PC-9 (cell line): Measurements from ENCODE around the gene PARP15. TPM values are rescaled to one million over a fixed set of nuclear protein-coding genes. Genes with fewer than 3 reads are reported as not detected.

ENCODE experiments used
- BruUV-seq: library from RNA; stranded (reverse); fragments of 400-500 nt; replicated peaks from 2 replicates; lab custom pipeline; 2021; lab: Mats Ljungman, UMichigan
- CTCF ChIA-PET: fragments of 300-600 bp; sonication (Branson Sonifier 250); formaldehyde crosslinking; loops from one replicate; lab custom pipeline; 2022; ENCODE audit warnings: antibody characterized with exemption; lab: Charles Lee
- POLR2A ChIA-PET: fragments of 300-600 bp; sonication (Branson Sonifier 250); formaldehyde crosslinking; loops from one replicate; lab custom pipeline; 2022; ENCODE audit warnings: antibody characterized with exemption; ENCODE audit not compliant: unreplicated experiment; lab: Charles Lee
- DNase-seq, 2 experiments: peaks; one replicate each; pipeline versions ENCODE4 v3.0.0 to v3.0.0-alpha.2; 2015 to 2022; ENCODE audit warnings: mixed read lengths in 1 of 2
- H2AFZ ChIP-seq: fragments of 200-600 bp; sonication (generic); 2 replicates; pipeline ENCODE4 v1.8.1; 2017; ENCODE audit warnings: antibody characterized with exemption
- H3F3A ChIP-seq: fragments of 200-600 bp; sonication (generic); 2 replicates; pipeline ENCODE4 v1.8.1; 2017; ENCODE audit warnings: antibody characterized with exemption, mild to moderate bottlenecking, low read depth; ENCODE audit not compliant: insufficient read depth
- H3K27ac ChIP-seq: fragments of 200-600 bp; sonication (generic); 2 replicates; pipeline ENCODE4 v1.6.1; 2016; ENCODE audit warnings: mixed run types
- H3K27me3 ChIP-seq: fragments of 200-600 bp; sonication (generic); 2 replicates; pipeline ENCODE4 v1.6.1; 2016; ENCODE audit warnings: low read depth, mixed run types; ENCODE audit not compliant: insufficient read depth
- H3K36me3 ChIP-seq: fragments of 200-600 bp; sonication (generic); 2 replicates; pipeline ENCODE4 v1.6.1; 2016; ENCODE audit warnings: low read depth, mixed run types
- H3K4me1 ChIP-seq: fragments of 200-600 bp; sonication (generic); replicated peaks from 2 replicates; pipeline ENCODE4 v1.6.1; 2016; ENCODE audit warnings: mixed run types; ENCODE audit not compliant: insufficient read depth
- H3K4me2 ChIP-seq: fragments of 200-600 bp; sonication (generic); 2 replicates; pipeline ENCODE4 v1.6.1; 2017; ENCODE audit warnings: mixed run types
- H3K4me3 ChIP-seq: fragments of 200-600 bp; sonication (generic); 2 replicates; pipeline ENCODE4 v1.6.1; 2016; ENCODE audit warnings: mixed run types
- H3K79me2 ChIP-seq: fragments of 200-600 bp; sonication (generic); 2 replicates; pipeline ENCODE4 v1.6.1; 2017; ENCODE audit warnings: low read depth, mixed run types
- H3K9me2 ChIP-seq: fragments of 200-600 bp; sonication (generic); 2 replicates; pipeline ENCODE4 v1.8.1; 2017; ENCODE audit warnings: mild to moderate bottlenecking; ENCODE audit not compliant: insufficient read depth
- H3K9me3 ChIP-seq: fragments of 200-600 bp; sonication (generic); 2 replicates; pipeline ENCODE4 v1.8.1; 2016; ENCODE audit warnings: low read depth; ENCODE audit not compliant: insufficient read depth
- H4K20me1 ChIP-seq: fragments of 200-600 bp; sonication (generic); 2 replicates; pipeline ENCODE4 v1.8.1; 2017; ENCODE audit not compliant: insufficient read depth
- CTCF ChIP-seq: fragments of 200-600 bp; sonication (generic); conservative IDR thresholded peaks from 2 replicates; pipeline ENCODE4 v1.6.1; 2017; ENCODE audit warnings: mixed run types, antibody characterized with exemption, mild to moderate bottlenecking, moderate library complexity
- EZH2 ChIP-seq: fragments of 200-600 bp; sonication (generic); IDR thresholded peaks from 2 replicates; pipeline ENCODE4 v1.8.0; 2017; ENCODE audit warnings: antibody characterized with exemption, low read depth
- intact Hi-C: fragments of 100-400 bp; cut with micrococcal nuclease; formaldehyde crosslinking; loops from one replicate; pipeline ENCODE4 v1.10.0; 2022; ENCODE audit not compliant: unreplicated experiment
- total RNA-seq: library from RNA; stranded (reverse); gene quantifications from 2 replicates; pipeline ENCODE4 v1.2.3, GENCODE V29; 2021

Gene PARP15
- total RNA-seq, 1 experiment from 2014 or later, result 0.07 TPM

DNA sequence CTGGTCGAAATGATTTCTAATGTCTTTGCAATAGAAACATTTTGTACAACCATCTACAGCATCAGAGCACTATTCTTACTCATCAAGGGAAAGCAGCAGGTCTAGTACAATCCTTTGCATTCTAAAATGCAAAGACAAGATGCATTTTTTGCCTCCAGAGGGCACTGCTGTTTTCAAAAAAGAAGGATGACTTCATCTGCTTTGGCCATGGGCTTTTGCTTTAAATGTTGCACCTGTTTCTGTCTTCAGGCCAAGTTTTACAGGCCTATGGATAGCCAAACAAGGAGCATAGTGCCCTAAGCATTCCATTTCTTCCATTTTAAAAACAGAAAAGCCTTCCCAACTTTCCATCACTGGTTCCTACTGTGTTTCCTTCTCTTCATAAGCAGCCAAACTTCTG is 16.8 kb upstream of the PARP15 start:
- Histone ChIP-seq H3K9me3 (no peaks in the 10 kb centered on the region), H3K4me3 (no peak overlapping the region), H2AFZ (no peak overlapping the region), H3K9me2 (no peaks in the 10 kb centered on the region), H4K20me1 (no peaks in the 10 kb centered on the region), H3K4me2 (no peak overlapping the region), H3K27ac (no peak overlapping the region), H3K4me1 (peaks cover 14% of the 10 kb centered on the region; the same call in 1 of the 2 replicates), H3F3A (no peaks in the 10 kb centered on the region), H3K79me2 (peaks cover 6% of the 10 kb centered on the region; the same call in 1 of the 2 replicates), H3K36me3 (no peaks in the 10 kb centered on the region), H3K27me3 (no peaks in the 10 kb centered on the region)
- ChIA-PET CTCF (no interaction called here), POLR2A (no interaction called here)
- intact Hi-C loops, result loop anchor here (1.0 to 5.0 kb wide), 4 partner anchors 103 to 237 kb away; partner anchors contain the start of gene SLC49A4
- TF ChIP-seq EZH2, result no peak
- peak; percentile 71 for TF ChIP-seq CTCF
- peak; percentile 36 to 61 for DNase-seq
- BruUV-seq, result no TSS peak

GRCh38 chr3:122562923-122563716 is 14.3 kb upstream of the PARP15 start:
- POLR2A ChIA-PET, result no interaction called here
- H3K27ac ChIP-seq, result peak overlapping the region; percentile 72; the same call in 1 of the 2 replicates
- no peaks in the 10 kb centered on the region for H3K9me2 ChIP-seq
- CTCF ChIA-PET, result no interaction called here
- intact Hi-C loops, result loop anchor here (2.0 to 5.0 kb wide), 3 partner anchors 106 to 466 kb away; partner anchors contain the start of gene SLC49A4
- no peaks in the 10 kb centered on the region for H3K9me3 ChIP-seq
- no peaks in the 10 kb centered on the region for H3F3A ChIP-seq
- no peaks in the 10 kb centered on the region for H3K36me3 ChIP-seq
- H3K79me2 ChIP-seq, result peaks cover 6% of the 10 kb centered on the region; the same call in 1 of the 2 replicates
- no peaks in the 10 kb centered on the region for H4K20me1 ChIP-seq
- no peak for DNase-seq
- peak overlapping the region; percentile 91 for H2AFZ ChIP-seq
- BruUV-seq, result no TSS peak
- H3K4me1 ChIP-seq, result peaks cover 14% of the 10 kb centered on the region; the same call in 1 of the 2 replicates
- peak overlapping the region; percentile 99 for H3K4me2 ChIP-seq
- peak overlapping the region; percentile 85 for H3K4me3 ChIP-seq
- no peaks in the 10 kb centered on the region for H3K27me3 ChIP-seq
- TF ChIP-seq EZH2, result no peak
- no peak for TF ChIP-seq CTCF

DNA sequence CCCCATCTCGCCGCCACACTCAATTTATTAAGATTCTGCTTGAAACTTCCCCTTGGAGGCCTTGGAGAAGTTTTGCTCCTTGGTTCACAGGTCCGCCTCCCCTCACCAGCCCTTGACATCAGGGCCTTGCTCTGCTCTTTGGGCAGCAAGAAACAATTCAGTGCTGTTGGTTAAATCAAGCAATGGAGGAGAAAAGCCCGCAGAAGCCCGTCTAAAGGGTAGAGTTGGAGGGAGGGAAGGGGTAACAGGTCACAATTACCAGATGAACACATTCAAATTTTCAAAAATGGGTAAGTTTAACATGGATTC is 13.8 kb upstream of the PARP15 start:
- H3K4me1 ChIP-seq, result peaks cover 14% of the 10 kb centered on the region; the same call in 1 of the 2 replicates
- peak overlapping the region; percentile 99 for H3K4me2 ChIP-seq
- no peaks in the 10 kb centered on the region for H4K20me1 ChIP-seq
- intact Hi-C loops, result loop anchor here (2.0 to 5.0 kb wide), 3 partner anchors 106 to 465 kb away; partner anchors contain the start of gene SLC49A4
- H3K9me3 ChIP-seq, result no peaks in the 10 kb centered on the region
- ChIA-PET POLR2A (interaction anchor here (0.6 to 1.1 kb wide), 3 partner anchors 67 to 329 kb away, joined by 3 to 8 read pairs (median 4); no protein-coding TSS in a partner anchor), CTCF (interaction anchor here (1.1 kb wide), 1 partner anchor 116 kb away, joined by 6 read pairs; no protein-coding TSS in a partner anchor)
- H3K79me2 ChIP-seq, result peaks cover 6% of the 10 kb centered on the region; the same call in 1 of the 2 replicates
- H3K4me3 ChIP-seq, result peak overlapping the region; percentile 85
- H3K9me2 ChIP-seq, result no peaks in the 10 kb centered on the region
- TSS peak; percentile 64 for BruUV-seq
- H3K27ac ChIP-seq, result peak overlapping the region; percentile 72
- TF ChIP-seq EZH2, result no peak
- no peak for TF ChIP-seq CTCF
- DNase-seq, result no peak
- H3F3A ChIP-seq, result 0 out of 2 replicates have a peak, but pooled peaks cover 4% of the 10 kb centered on the region
- H3K27me3 ChIP-seq, result no peaks in the 10 kb centered on the region
- peak overlapping the region; percentile 91 for H2AFZ ChIP-seq
- no peaks in the 10 kb centered on the region for H3K36me3 ChIP-seq
